Right cardiac atrium (tissue), 5 donors: ENCODE data around the gene ASXL2. TPM values are rescaled to one million over a fixed set of nuclear protein-coding genes. Genes with fewer than 3 reads are reported as not detected.

Experiments used
- ATAC-seq, 2 donors: fragments of 200-7000 bp; cut with Tn5 transposase; one replicate each; pipeline versions ENCODE4 v1.8.0 to v1.9.1; 2020; ENCODE audit warnings: moderate library complexity in 2 of 2, mild to moderate bottlenecking in 1 of 2
- DNase-seq, 3 donors: peaks; one replicate each; pipeline ENCODE4 v3.0.0-alpha.2; 2020
- H3K27ac ChIP-seq: one replicate; pipeline ENCODE4 v1.5.1; 2013; ENCODE audit warnings: mild to moderate bottlenecking, low read length, control low read depth, moderate library complexity
- H3K27me3 ChIP-seq: one replicate; pipeline ENCODE4 v1.6.1; 2013; ENCODE audit not compliant: control insufficient read depth, insufficient read depth
- H3K4me1 ChIP-seq: one replicate; pipeline ENCODE4 v1.6.1; 2013; ENCODE audit warnings: low read length; ENCODE audit not compliant: control insufficient read depth, insufficient read depth
- H3K4me3 ChIP-seq: one replicate; pipeline ENCODE4 v1.5.1; 2013; ENCODE audit warnings: low read length, control low read depth
- H3K9me3 ChIP-seq: one replicate; pipeline ENCODE4 v1.6.1; 2013; ENCODE audit warnings: low read length; ENCODE audit not compliant: control insufficient read depth
- WGBS: extraction: QIAGEN DNeasy Blood & Tissue Kit; methylation state at CpG from one replicate; pipeline ENCODE4 v1.1.7; 2013; 5-methylcytosine and 5-hydroxymethylcytosine counted together
- intact Hi-C, 4 donors: fragments of 100-400 bp; cut with DNase I; formaldehyde crosslinking; loops; one replicate each; pipeline versions ENCODE4 v1.11.0 to v1.14.0; 2022 to 2023
- polyA plus RNA-seq: library from polyadenylated mRNA; stranded (reverse); fragments of 200-250 nt; gene quantifications from one replicate; pipeline ENCODE4 v1.2.3, GENCODE V29; 2013
- total RNA-seq, 4 donors: library from RNA; stranded (reverse); fragmentation: NEBNext Ultra II Directional; extraction: Animal tissue kit (Norgen Biotek cat#: 25700); gene quantifications; one replicate each; pipeline ENCODE4 v1.2.1, GENCODE V29; 2021
- donor health status: healthy with polysubstance abuse.
- donor health status: DM: no; HTN: yes; CAD: no.
- donor health status: DM: no; HTN: no; CAD: no.
- donor health status: DM: no; HTN: yes; CAD: no; lungs with severe emphysema.
- donor health status: DM: yes; HTN: yes; CAD: no.

The ASXL2 gene
- total and polyA plus RNA-seq, 5 donors, result 3.0 to 27.2 (median 22.6) TPM

DNA sequence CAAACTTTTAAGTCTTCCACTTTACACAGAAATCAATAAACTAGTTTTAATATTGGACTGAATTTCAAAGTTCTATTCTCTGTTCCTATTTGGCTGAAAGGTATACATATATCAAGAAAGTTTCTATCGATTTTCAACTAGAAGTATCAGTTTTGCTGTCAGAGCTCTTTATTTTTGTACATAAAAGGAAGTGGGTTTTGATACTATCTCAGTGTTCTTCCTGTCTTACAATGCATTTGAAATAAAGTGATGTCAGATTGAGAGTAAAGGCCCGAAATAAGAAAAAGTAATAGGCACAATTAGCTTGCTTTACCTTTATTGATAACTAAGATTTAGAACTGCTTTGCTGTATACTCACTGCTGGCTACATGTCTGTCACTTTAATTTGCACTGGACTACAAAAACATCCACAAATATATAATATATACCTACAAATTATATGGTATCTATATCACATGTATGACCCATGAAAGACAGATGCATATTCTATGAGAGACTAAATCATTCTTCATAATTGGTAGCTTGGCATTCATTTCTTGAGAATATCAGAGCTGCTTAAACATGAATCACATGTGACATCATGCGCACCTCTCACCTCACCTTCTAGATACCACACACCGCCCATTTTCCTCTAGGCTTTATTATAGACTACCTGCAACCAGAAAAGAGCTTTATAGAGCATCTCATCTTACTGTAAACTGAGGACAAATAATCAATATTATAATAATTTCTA, 83.6 kb downstream of the ASXL2 start:
- no peak for ATAC-seq
- H3K27me3 ChIP-seq, result no peaks in the 10 kb centered on the region
- H3K4me3 ChIP-seq, result no peak overlapping the region
- no peak for DNase-seq
- intact Hi-C loops, result no loop called here
- H3K27ac ChIP-seq, result no peak overlapping the region
- 77% methylated on average over 4 of the region's 4 CpGs for WGBS
- no peaks in the 10 kb centered on the region for H3K4me1 ChIP-seq
- H3K9me3 ChIP-seq, result no peaks in the 10 kb centered on the region

DNA sequence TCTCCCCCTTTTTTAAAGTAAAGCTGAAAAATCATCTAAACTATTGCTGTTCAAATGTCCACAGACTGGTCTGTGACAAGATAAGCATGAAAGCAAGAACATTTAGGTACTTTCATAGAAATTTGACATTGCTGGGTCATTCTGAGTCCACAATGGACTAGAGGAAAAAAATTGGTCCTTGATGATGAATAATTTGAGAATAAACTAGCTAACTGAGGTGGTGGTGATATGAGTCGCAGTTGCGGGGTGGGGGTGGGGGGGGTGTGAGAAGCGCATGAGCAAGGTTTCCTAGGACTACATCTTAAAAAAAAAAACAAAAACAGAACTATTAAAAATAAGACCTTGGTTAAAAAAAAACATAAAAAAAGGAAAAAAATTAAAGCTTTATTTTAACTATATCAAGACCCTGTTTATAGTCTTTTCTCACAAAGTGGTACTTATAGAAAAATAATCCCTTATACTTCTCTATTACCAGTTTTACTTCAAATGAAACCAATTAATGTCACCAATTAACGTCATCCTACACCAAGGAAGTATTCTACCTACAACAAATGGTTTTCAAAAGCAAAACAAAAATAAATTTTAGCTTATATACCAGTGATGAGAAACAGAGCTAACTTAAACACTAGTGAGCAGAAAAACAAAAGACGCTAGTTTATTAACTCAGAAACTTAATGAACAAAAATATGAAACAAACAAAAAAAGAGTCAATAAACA, 88.1 kb downstream of the ASXL2 start:
- Histone ChIP-seq H3K9me3 (no peaks in the 10 kb centered on the region), H3K27ac (no peak overlapping the region), H3K4me1 (no peaks in the 10 kb centered on the region), H3K4me3 (no peak overlapping the region), H3K27me3 (no peaks in the 10 kb centered on the region)
- intact Hi-C loops, result no loop called here
- ATAC-seq (no peak), DNase-seq (no peak)
- 97% methylated on average over 5 of the region's 5 CpGs for WGBS

DNA sequence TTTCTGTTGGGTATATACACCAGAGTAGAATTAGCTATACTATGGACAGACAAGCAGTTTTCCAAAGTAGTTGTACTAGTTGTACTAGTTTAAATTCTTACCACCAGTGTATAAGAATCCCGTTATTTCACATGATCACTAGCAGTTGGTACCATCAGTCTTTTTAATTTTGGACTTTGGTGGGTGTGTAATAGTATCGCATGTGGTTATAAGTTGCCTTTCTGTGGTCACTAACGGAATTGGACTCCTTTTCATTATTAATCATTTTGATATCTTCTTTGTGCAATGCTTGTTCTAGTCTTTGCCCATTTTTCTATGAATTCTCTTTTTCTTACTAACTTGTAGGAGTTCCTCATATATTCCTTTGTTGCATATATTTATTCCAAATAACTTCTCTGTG, 89.8 kb downstream of the ASXL2 start:
- intact Hi-C loops, result no loop called here
- Histone ChIP-seq H3K4me1 (no peaks in the 10 kb centered on the region), H3K27me3 (no peaks in the 10 kb centered on the region), H3K4me3 (no peak overlapping the region), H3K27ac (no peak overlapping the region), H3K9me3 (no peaks in the 10 kb centered on the region)
- no peak for ATAC-seq
- DNase-seq, result no peak
- WGBS, result 93% methylated on average over 3 of the region's 3 CpGs

DNA sequence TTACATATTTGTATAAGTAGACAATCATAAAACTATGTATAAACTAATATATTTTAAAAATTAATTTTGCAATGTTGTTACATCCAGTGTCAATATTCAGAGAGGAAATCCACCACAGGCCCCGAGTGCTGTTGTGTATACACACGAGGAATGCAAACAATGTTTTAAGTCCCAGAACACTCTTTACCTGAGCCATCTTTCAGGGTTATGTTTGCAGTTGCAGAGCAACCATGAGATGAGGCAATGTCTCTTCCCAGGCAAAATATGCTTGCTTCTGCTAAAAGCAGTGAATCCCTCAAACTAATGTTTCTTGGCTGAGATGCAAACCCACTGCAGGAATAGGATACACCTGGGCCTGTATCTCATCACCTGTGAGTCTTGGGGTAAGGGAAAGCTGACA, 91.3 kb downstream of the ASXL2 start:
- DNase-seq (no peak), ATAC-seq (no peak)
- H3K27ac ChIP-seq, result no peak overlapping the region
- no peak overlapping the region for H3K4me3 ChIP-seq
- H3K4me1 ChIP-seq, result no peaks in the 10 kb centered on the region
- intact Hi-C loops, result no loop called here
- H3K27me3 ChIP-seq, result no peaks in the 10 kb centered on the region
- H3K9me3 ChIP-seq, result no peaks in the 10 kb centered on the region
- WGBS, result 94% methylated on average over 2 of the region's 2 CpGs

DNA sequence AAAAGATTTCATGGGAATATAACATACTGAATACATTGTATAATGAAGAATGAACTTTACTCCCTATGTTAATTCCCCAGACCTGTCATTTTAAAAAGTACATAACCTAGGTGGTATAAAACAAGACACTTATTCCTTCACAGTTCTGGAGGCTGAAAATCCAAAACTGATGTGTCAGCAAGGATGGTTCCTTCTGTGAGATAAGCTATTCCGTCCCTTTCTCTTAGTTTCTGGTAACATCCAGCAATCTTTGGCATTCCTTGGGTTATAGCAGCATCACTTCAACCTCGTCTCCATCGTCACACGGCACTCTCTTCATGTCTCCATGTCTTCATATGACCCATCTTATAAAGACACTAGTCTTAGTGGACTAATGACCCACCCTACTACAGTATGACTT, 93.9 kb downstream of the ASXL2 start:
- Histone ChIP-seq H3K27ac (no peak overlapping the region), H3K4me3 (no peak overlapping the region), H3K27me3 (no peaks in the 10 kb centered on the region), H3K4me1 (no peaks in the 10 kb centered on the region), H3K9me3 (no peaks in the 10 kb centered on the region)
- WGBS, result 98% methylated on average over 4 of the region's 4 CpGs
- DNase-seq, result no peak
- intact Hi-C loops, result no loop called here
- ATAC-seq, result no peak

DNA sequence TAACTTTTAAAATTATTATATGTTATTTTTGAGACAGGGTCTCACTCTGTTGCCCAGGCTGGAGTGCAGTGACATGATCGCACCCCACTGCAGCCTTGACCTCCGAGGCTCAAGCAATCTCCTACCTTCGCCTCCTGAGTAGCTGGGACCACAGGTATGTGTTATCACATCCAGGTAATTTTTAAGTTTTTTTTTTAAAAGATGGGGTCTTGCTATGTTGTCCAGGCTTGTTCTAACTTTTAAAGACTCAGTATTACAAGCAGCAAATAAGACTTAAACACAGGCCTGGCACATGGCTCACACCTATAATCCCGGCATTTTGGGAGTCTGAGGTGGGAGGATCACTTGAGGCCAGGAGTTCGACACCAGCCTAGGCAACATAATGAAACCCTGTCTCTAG, 101.2 kb downstream of the ASXL2 start:
- DNase-seq (no peak), ATAC-seq (no peak)
- intact Hi-C loops, result no loop called here
- Histone ChIP-seq H3K27me3 (no peaks in the 10 kb centered on the region), H3K4me1 (no peaks in the 10 kb centered on the region), H3K27ac (no peak overlapping the region), H3K4me3 (no peak overlapping the region), H3K9me3 (no peaks in the 10 kb centered on the region)
- WGBS, result 98% methylated on average over 5 of the region's 5 CpGs

DNA sequence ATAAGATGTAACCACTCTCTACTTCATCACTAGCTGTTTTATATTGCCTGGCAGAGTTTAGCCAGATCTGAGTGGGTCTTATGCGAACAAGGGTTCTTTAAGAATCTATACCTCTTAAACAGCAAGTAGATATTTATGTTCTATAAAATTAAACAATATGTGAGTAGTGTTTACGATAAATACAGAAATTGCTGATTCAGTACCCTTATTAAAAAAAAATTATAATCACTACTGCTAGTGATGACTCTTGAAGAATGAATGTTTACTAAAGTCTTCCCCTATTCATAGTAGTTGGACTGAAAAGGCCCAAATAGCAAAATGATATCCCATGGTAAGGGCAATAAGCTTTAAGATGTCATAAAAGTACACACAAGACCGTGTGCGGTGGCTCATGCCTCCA, 106.2 kb downstream of the ASXL2 start:
- no peaks in the 10 kb centered on the region for H3K27me3 ChIP-seq
- no peak overlapping the region for H3K4me3 ChIP-seq
- intact Hi-C loops, result no loop called here
- ATAC-seq (no peak), DNase-seq (no peak)
- WGBS, result 98% methylated on average over 4 of the region's 4 CpGs
- H3K27ac ChIP-seq, result no peak overlapping the region
- no peaks in the 10 kb centered on the region for H3K4me1 ChIP-seq
- no peaks in the 10 kb centered on the region for H3K9me3 ChIP-seq

DNA sequence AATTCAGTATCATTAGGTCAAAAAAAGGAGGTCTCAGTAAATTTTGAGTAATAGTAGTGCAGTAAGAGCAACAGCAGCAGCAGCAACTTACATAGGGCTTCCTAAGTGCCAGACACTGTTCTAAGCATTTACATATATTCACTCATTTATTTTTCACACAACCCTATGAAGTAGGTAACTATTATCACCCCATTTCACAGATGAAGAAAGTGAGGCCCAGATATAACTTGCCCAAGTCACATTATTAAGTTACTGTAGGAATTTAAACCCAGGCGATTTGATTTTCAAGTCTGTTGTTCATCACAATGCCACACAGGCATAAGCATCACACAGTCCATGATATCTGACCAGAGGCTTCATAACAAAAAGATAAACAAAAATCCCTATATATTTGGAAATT, 114.7 kb downstream of the ASXL2 start:
- Histone ChIP-seq H3K4me1 (no peaks in the 10 kb centered on the region), H3K9me3 (no peaks in the 10 kb centered on the region), H3K27ac (no peak overlapping the region), H3K27me3 (no peaks in the 10 kb centered on the region), H3K4me3 (no peak overlapping the region)
- intact Hi-C loops, result no loop called here
- DNase-seq, result no peak
- WGBS, result 97% methylated on average over 1 of the region's 1 CpG
- ATAC-seq, result no peak

DNA sequence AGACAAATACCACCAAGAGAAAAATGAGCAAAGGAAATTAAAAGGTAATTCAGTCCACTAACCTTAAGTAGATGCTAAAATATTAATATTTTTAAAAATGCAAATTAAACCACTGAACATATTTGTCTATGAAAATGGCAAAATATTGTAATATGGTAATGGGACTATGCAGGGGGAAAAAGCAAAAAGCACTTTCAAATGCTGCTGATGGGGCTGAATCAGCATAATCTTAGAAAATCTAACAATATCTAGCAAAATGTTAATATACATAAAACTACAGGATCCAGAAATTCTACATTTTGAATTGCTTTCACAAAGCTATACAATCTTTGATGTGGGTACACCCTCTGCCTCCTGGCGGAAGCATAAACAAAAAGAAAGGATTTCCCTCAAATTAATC, 118.0 kb downstream of the ASXL2 start:
- no peaks in the 10 kb centered on the region for H3K27me3 ChIP-seq
- no peak for DNase-seq
- H3K9me3 ChIP-seq, result no peaks in the 10 kb centered on the region
- no peak overlapping the region for H3K4me3 ChIP-seq
- no peaks in the 10 kb centered on the region for H3K4me1 ChIP-seq
- intact Hi-C loops, result no loop called here
- no peak overlapping the region for H3K27ac ChIP-seq
- no peak for ATAC-seq
- WGBS, result 89% methylated on average over 1 of the region's 1 CpG

DNA sequence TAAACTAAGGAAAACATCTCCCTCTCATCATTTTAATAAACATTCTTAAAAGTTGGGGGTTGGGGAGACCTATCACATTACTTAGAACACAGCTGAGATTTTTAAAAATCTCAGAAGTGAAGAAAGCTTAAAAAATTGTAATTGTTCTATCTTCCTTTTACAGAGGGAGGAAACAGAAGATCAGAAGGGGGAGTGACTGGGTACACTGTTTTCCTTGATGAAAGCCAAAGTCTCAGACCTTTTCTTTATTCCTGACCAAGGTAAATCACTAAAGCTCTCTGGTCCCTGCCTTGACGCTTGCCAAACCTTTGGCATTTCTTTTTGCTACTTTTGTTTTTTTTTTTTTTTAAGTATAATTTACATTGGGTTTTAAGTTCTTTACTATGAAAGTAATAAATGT, 119.9 kb downstream of the ASXL2 start:
- no peak overlapping the region for H3K4me3 ChIP-seq
- intact Hi-C loops, result no loop called here
- no peaks in the 10 kb centered on the region for H3K4me1 ChIP-seq
- no peak for DNase-seq
- no peak for ATAC-seq
- WGBS, result 90% methylated on average over 1 of the region's 1 CpG
- H3K27ac ChIP-seq, result no peak overlapping the region
- H3K27me3 ChIP-seq, result no peaks in the 10 kb centered on the region
- H3K9me3 ChIP-seq, result no peaks in the 10 kb centered on the region

DNA sequence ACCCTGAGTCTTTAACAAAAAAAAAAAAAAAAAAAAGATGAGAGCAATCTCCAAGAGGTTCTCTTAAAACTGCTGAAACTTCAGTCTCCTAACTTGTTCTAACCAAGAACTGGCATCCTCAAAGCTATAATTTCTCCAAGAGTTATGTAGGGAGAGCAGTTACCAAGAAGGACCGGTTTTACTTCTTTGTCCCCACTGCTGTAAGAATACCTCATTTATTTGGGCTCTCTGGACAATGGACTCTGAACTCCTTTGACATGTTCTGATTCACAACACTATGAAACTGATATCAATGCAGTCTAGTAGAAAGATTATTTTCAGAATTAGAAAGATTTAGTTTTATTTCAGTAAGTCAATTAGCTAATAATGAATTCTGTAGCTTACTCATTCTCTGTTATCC, 120.4 kb downstream of the ASXL2 start:
- Histone ChIP-seq H3K4me3 (no peak overlapping the region), H3K27ac (no peak overlapping the region), H3K4me1 (no peaks in the 10 kb centered on the region), H3K27me3 (no peaks in the 10 kb centered on the region), H3K9me3 (no peaks in the 10 kb centered on the region)
- DNase-seq, result no peak
- 96% methylated on average over 1 of the region's 1 CpG for WGBS
- intact Hi-C loops, result no loop called here
- ATAC-seq, result no peak
